ENCODE data around the gene GPR153.

DNA sequence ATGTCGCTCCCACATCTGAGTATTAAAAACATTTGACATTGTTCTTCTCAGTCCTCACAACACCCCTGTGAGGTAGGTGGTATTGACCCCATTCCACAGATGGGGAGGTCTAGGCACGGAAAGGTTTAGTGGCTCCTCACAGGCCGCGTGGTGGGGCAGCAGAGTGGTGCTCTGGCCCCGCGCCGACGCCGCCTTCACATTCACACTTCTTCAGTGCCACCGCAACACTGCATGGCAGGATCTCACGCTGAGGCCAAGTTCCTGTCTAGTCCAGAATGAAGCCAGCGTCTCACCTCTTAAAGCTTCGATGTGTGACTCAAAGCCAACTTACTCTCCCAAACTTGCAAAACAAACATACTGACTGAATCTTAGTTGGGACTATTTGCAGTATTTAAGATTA is 37.3 kb downstream of the GPR153 start:
- TF ChIP-seq, protein P1, sequence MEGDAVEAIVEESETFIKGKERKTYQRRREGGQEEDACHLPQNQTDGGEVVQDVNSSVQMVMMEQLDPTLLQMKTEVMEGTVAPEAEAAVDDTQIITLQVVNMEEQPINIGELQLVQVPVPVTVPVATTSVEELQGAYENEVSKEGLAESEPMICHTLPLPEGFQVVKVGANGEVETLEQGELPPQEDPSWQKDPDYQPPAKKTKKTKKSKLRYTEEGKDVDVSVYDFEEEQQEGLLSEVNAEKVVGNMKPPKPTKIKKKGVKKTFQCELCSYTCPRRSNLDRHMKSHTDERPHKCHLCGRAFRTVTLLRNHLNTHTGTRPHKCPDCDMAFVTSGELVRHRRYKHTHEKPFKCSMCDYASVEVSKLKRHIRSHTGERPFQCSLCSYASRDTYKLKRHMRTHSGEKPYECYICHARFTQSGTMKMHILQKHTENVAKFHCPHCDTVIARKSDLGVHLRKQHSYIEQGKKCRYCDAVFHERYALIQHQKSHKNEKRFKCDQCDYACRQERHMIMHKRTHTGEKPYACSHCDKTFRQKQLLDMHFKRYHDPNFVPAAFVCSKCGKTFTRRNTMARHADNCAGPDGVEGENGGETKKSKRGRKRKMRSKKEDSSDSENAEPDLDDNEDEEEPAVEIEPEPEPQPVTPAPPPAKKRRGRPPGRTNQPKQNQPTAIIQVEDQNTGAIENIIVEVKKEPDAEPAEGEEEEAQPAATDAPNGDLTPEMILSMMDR (IDR thresholded peaks at IDR 0.05; ENCODE audit: low read depth, low read length) = no peak
- TF ChIP-seq EZH2phosphoT487 (IDR thresholded peaks at IDR 0.05; ENCODE audit: low read depth) = no peak

Data from OCI-LY3 (cell line).